ENCODE results near the gene VPS26A.

VPS26A gene

DNA sequence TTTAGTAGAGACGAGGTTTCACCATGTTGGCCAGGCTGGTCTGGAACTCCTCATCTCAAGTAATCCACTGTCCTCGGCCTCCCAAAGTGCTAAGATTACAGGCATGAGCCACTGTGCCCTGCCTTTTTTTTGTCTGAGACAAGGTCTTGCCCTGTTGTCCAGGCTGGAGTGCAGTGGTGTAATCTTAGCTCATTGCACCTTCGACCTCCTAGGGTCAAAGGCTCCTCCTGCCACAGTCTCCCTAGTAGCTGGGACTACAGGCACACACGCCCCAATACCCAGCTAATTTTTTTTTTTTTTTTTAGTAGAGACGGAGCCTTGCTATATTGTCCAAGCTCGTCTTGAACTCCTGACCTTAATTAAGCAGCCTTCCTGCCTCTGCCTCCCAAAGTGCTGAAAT lies 29.2 kb downstream of the VPS26A start:
- H3K14ac ChIP-seq (ENCODE audit: low read length) = no peak overlapping the region
- no peaks in the 10 kb centered on the region for H3K9me3 ChIP-seq (ENCODE audit: insufficient read depth, low read depth, low read length)
- no peak overlapping the region for H3K4me2 ChIP-seq (ENCODE audit: low read length)
- H3K4me1 ChIP-seq (ENCODE audit: control insufficient read depth in 1 of 2, insufficient read depth in 2 of 2, low read length in 2 of 2) = peaks cover 0 to 2% of the 10 kb centered on the region in 2 experiments
- no peak overlapping the region for H3K4me3 ChIP-seq (ENCODE audit: low read depth, low read length)
- no CpG with 5 or more reads among the region's 6 CpGs for WGBS (ENCODE audit: extremely low coverage, insufficient coverage, insufficient read length)
- no peak overlapping the region for H2AFZ ChIP-seq (ENCODE audit: insufficient read depth, low read length, poor library complexity)
- no peak overlapping the region for H3K18ac ChIP-seq (ENCODE audit: low read length)
- no peak overlapping the region for H3K4ac ChIP-seq (ENCODE audit: low read depth, low read length)
- no peak overlapping the region for H2BK5ac ChIP-seq (ENCODE audit: low read depth, low read length, poor library complexity)
- no peak overlapping the region for H3K27ac ChIP-seq (ENCODE audit: low read depth, low read length)
- H4K91ac ChIP-seq (ENCODE audit: low read depth, low read length) = no peak overlapping the region
- H3K9ac ChIP-seq (ENCODE audit: low read length) = no peak overlapping the region
- no peak overlapping the region for H4K12ac ChIP-seq (ENCODE audit: low read depth, low read length)
- H4K8ac ChIP-seq (ENCODE audit: low read depth, low read length) = no peak overlapping the region
- no peak overlapping the region for H2BK12ac ChIP-seq (ENCODE audit: low read length)
- H3K79me2 ChIP-seq (ENCODE audit: control insufficient read depth, insufficient read depth, low read length, poor library complexity) = no peaks in the 10 kb centered on the region
- H3K27me3 ChIP-seq (ENCODE audit: insufficient read depth, low read length) = no peaks in the 10 kb centered on the region
- H3K79me1 ChIP-seq (ENCODE audit: low read length) = no peaks in the 10 kb centered on the region
- H2AK5ac ChIP-seq (ENCODE audit: low read length) = no peak overlapping the region
- no peaks in the 10 kb centered on the region for H3K36me3 ChIP-seq (ENCODE audit: control insufficient read depth in 1 of 2, insufficient read depth in 2 of 2, low read length in 2 of 2)
- H2BK120ac ChIP-seq (ENCODE audit: insufficient read depth, low read length, poor library complexity) = no peak overlapping the region
- no peak overlapping the region for H3K23ac ChIP-seq (ENCODE audit: low read length)
- no peak for DNase-seq

DNA sequence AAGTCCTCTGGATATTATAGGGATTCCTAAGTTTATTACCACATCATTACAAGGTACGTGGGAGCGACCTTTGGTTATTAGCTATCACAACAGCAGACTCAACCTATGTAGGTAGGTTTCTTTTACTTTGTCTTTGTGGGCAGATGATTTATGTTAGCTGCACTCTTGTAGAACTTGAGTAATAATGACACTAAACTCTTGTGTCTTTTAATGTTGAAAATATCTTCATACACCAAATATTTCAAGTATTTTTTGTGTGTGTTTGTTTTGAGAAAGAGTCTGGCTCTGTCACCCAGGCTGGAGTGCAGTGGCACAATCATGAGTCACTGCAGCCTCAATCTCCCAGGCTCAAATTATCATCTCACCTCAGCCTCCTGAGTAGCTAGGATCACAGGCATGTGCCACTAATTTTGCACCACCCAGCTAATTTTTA lies 36.8 kb downstream of the VPS26A start:
- H3K4ac ChIP-seq (ENCODE audit: low read depth, low read length) = no peak overlapping the region
- no peak overlapping the region for H2AFZ ChIP-seq (ENCODE audit: insufficient read depth, low read length, poor library complexity)
- no peak overlapping the region for H4K8ac ChIP-seq (ENCODE audit: low read depth, low read length)
- H3K4me3 ChIP-seq (ENCODE audit: low read depth, low read length) = no peak overlapping the region
- H4K12ac ChIP-seq (ENCODE audit: low read depth, low read length) = no peak overlapping the region
- no peaks in the 10 kb centered on the region for H3K9me3 ChIP-seq (ENCODE audit: insufficient read depth, low read depth, low read length)
- H3K79me1 ChIP-seq (ENCODE audit: low read length) = no peaks in the 10 kb centered on the region
- no peaks in the 10 kb centered on the region for H3K79me2 ChIP-seq (ENCODE audit: control insufficient read depth, insufficient read depth, low read length, poor library complexity)
- H2BK5ac ChIP-seq (ENCODE audit: low read depth, low read length, poor library complexity) = no peak overlapping the region
- H3K4me1 ChIP-seq (ENCODE audit: control insufficient read depth in 1 of 2, insufficient read depth in 2 of 2, low read length in 2 of 2) = no peaks in the 10 kb centered on the region
- no peak overlapping the region for H2BK12ac ChIP-seq (ENCODE audit: low read length)
- no peak overlapping the region for H3K14ac ChIP-seq (ENCODE audit: low read length)
- no peak overlapping the region for H2AK5ac ChIP-seq (ENCODE audit: low read length)
- peak in 1 of 2 donors; percentile 16 for DNase-seq
- no peak overlapping the region for H2BK120ac ChIP-seq (ENCODE audit: insufficient read depth, low read length, poor library complexity)
- peaks cover 12 to 14% of the 10 kb centered on the region in 2 experiments for H3K36me3 ChIP-seq (ENCODE audit: control insufficient read depth in 1 of 2, insufficient read depth in 2 of 2, low read length in 2 of 2)
- no peaks in the 10 kb centered on the region for H3K27me3 ChIP-seq (ENCODE audit: insufficient read depth, low read length)
- H3K18ac ChIP-seq (ENCODE audit: low read length) = no peak overlapping the region
- no peak overlapping the region for H3K27ac ChIP-seq (ENCODE audit: low read depth, low read length)
- no peak overlapping the region for H3K9ac ChIP-seq (ENCODE audit: low read length)
- no peak overlapping the region for H3K4me2 ChIP-seq (ENCODE audit: low read length)
- no peak overlapping the region for H3K23ac ChIP-seq (ENCODE audit: low read length)
- WGBS (ENCODE audit: extremely low coverage, insufficient coverage, insufficient read length) = no CpG with 5 or more reads among the region's 2 CpGs
- no peak overlapping the region for H4K91ac ChIP-seq (ENCODE audit: low read depth, low read length)

GRCh38 chr10:69168493-69168892 lies 44.5 kb downstream of the VPS26A start:
- Histone ChIP-seq H4K91ac (ENCODE audit: low read depth, low read length) (no peak overlapping the region), H3K27ac (ENCODE audit: low read depth, low read length) (no peak overlapping the region), H2BK5ac (ENCODE audit: low read depth, low read length, poor library complexity) (no peak overlapping the region), H3K9me3 (ENCODE audit: insufficient read depth, low read depth, low read length) (no peaks in the 10 kb centered on the region), H4K8ac (ENCODE audit: low read depth, low read length) (no peak overlapping the region), H3K27me3 (ENCODE audit: insufficient read depth, low read length) (no peaks in the 10 kb centered on the region), H2AFZ (ENCODE audit: insufficient read depth, low read length, poor library complexity) (no peak overlapping the region), H3K79me2 (ENCODE audit: control insufficient read depth, insufficient read depth, low read length, poor library complexity) (no peaks in the 10 kb centered on the region), H2AK5ac (ENCODE audit: low read length) (no peak overlapping the region), H3K9ac (ENCODE audit: low read length) (no peak overlapping the region), H3K14ac (ENCODE audit: low read length) (no peak overlapping the region), H3K18ac (ENCODE audit: low read length) (no peak overlapping the region), H2BK12ac (ENCODE audit: low read length) (no peak overlapping the region), H3K4me1 (ENCODE audit: control insufficient read depth in 1 of 2, insufficient read depth in 2 of 2, low read length in 2 of 2) (no peaks in the 10 kb centered on the region), H3K23ac (ENCODE audit: low read length) (no peak overlapping the region), H4K12ac (ENCODE audit: low read depth, low read length) (no peak overlapping the region), H3K36me3 (ENCODE audit: control insufficient read depth in 1 of 2, insufficient read depth in 2 of 2, low read length in 2 of 2) (peaks cover 5 to 9% of the 10 kb centered on the region in 2 experiments), H3K4ac (ENCODE audit: low read depth, low read length) (no peak overlapping the region), H3K4me3 (ENCODE audit: low read depth, low read length) (no peak overlapping the region), H3K4me2 (ENCODE audit: low read length) (no peak overlapping the region), H2BK120ac (ENCODE audit: insufficient read depth, low read length, poor library complexity) (no peak overlapping the region), H3K79me1 (ENCODE audit: low read length) (no peaks in the 10 kb centered on the region)
- no peak for DNase-seq
- no CpG with 5 or more reads among the region's 4 CpGs for WGBS (ENCODE audit: extremely low coverage, insufficient coverage, insufficient read length)

GRCh38 chr10:69172241-69172982 lies 48.4 kb downstream of the VPS26A start:
- Histone ChIP-seq H3K27ac (ENCODE audit: low read depth, low read length) (no peak overlapping the region), H3K27me3 (ENCODE audit: insufficient read depth, low read length) (no peaks in the 10 kb centered on the region), H3K36me3 (ENCODE audit: control insufficient read depth in 1 of 2, insufficient read depth in 2 of 2, low read length in 2 of 2) (peaks cover 1 to 2% of the 10 kb centered on the region in 2 experiments), H2AK5ac (ENCODE audit: low read length) (no peak overlapping the region), H2BK12ac (ENCODE audit: low read length) (no peak overlapping the region), H3K23ac (ENCODE audit: low read length) (no peak overlapping the region), H2BK5ac (ENCODE audit: low read depth, low read length, poor library complexity) (no peak overlapping the region), H3K4ac (ENCODE audit: low read depth, low read length) (no peak overlapping the region), H2BK120ac (ENCODE audit: insufficient read depth, low read length, poor library complexity) (no peak overlapping the region), H3K14ac (ENCODE audit: low read length) (no peak overlapping the region), H3K79me1 (ENCODE audit: low read length) (no peaks in the 10 kb centered on the region), H3K18ac (ENCODE audit: low read length) (no peak overlapping the region), H4K12ac (ENCODE audit: low read depth, low read length) (no peak overlapping the region), H3K9me3 (ENCODE audit: insufficient read depth, low read depth, low read length) (no peaks in the 10 kb centered on the region), H2AFZ (ENCODE audit: insufficient read depth, low read length, poor library complexity) (no peak overlapping the region), H3K4me3 (ENCODE audit: low read depth, low read length) (no peak overlapping the region), H3K4me2 (ENCODE audit: low read length) (no peak overlapping the region), H3K9ac (ENCODE audit: low read length) (no peak overlapping the region), H3K79me2 (ENCODE audit: control insufficient read depth, insufficient read depth, low read length, poor library complexity) (no peaks in the 10 kb centered on the region), H3K4me1 (ENCODE audit: control insufficient read depth in 1 of 2, insufficient read depth in 2 of 2, low read length in 2 of 2) (no peaks in the 10 kb centered on the region), H4K91ac (ENCODE audit: low read depth, low read length) (no peak overlapping the region), H4K8ac (ENCODE audit: low read depth, low read length) (no peak overlapping the region)
- WGBS (ENCODE audit: extremely low coverage, insufficient coverage, insufficient read length) = no CpG with 5 or more reads among the region's 3 CpGs
- peak in 1 of 2 donors; percentile 15 for DNase-seq
